K562 (cell line): ENCODE results near the gene VPS33B. TPM values are rescaled to one million over a fixed set of nuclear protein-coding genes. Genes with fewer than 3 reads are reported as not detected.

Source experiments
- FOXK1 ChIP-seq: sonication (generic); formaldehyde crosslinking; IDR thresholded peaks from 2 replicates; pipeline ENCODE4 v1.8.0; 2022; ENCODE audit warnings: missing genetic modification reagents, mild to moderate bottlenecking, borderline replicate concordance
- HIVEP1 ChIP-seq: fragments of 250-450 bp; sonication (Bioruptor Pico); IDR thresholded peaks from 2 replicates; pipeline ENCODE4 v1.4.0; 2020; ENCODE audit warnings: mild to moderate bottlenecking
- HMGN3 ChIP-seq: IDR thresholded peaks from 2 replicates; pipeline ENCODE4 v1.6.1; 2011; ENCODE audit warnings: borderline replicate concordance, low read depth, mild to moderate bottlenecking, mixed read lengths, low read length; ENCODE audit not compliant: insufficient read length; ENCODE audit errors: extremely low read depth
- KLF13 ChIP-seq: fragments of 450-650 bp; IDR thresholded peaks from 2 replicates; pipeline ENCODE4 v1.6.1; 2016; ENCODE audit warnings: missing genetic modification characterization, low read depth, mild to moderate bottlenecking, missing compliant biosample characterization, moderate library complexity, borderline replicate concordance
- PCBP2 ChIP-seq: fragments of 200-400 bp; formaldehyde crosslinking; IDR thresholded peaks from 2 replicates; pipeline ENCODE4 v1.6.1; 2018; ENCODE audit warnings: low read length, low read depth, mild to moderate bottlenecking, moderate library complexity; ENCODE audit not compliant: poor library complexity, severe bottlenecking
- POLR2B ChIP-seq: fragments of 450-650 bp; IDR thresholded peaks from 2 replicates; pipeline ENCODE4 v1.6.1; 2018; ENCODE audit warnings: low read depth; ENCODE audit not compliant: partially characterized antibody
- PTTG1 ChIP-seq: fragments of 450-650 bp; IDR thresholded peaks from 2 replicates; pipeline ENCODE4 v1.6.1; 2016; ENCODE audit warnings: low read depth, mild to moderate bottlenecking, missing genetic modification characterization, missing compliant biosample characterization
- RAD51 ChIP-seq: fragments of 450-650 bp; IDR thresholded peaks from 2 replicates; pipeline ENCODE4 v1.7.1; 2016; ENCODE audit warnings: low read depth, mild to moderate bottlenecking, borderline replicate concordance
- RBBP5 ChIP-seq: fragments of 200-600 bp; sonication (generic); IDR thresholded peaks from 2 replicates; pipeline ENCODE4 v1.6.1; 2012; ENCODE audit warnings: borderline replicate concordance, mild to moderate bottlenecking, low read length, control low read depth, inconsistent platforms; ENCODE audit not compliant: insufficient read depth, poor library complexity, severe bottlenecking
- SOX6 ChIP-seq: fragments of 450-650 bp; IDR thresholded peaks from 2 replicates; pipeline ENCODE4 v1.6.1; 2014; ENCODE audit warnings: mild to moderate bottlenecking
- ZNF140 ChIP-seq: fragments of 250-450 bp; sonication (Bioruptor Pico); IDR thresholded peaks from 2 replicates; pipeline ENCODE4 v1.8.0; 2021; ENCODE audit warnings: moderate library complexity, mild to moderate bottlenecking, inconsistent platforms
- ZNF282 ChIP-seq: sonication (generic); formaldehyde crosslinking; IDR thresholded peaks from 2 replicates; pipeline ENCODE4 v1.8.1; 2023; ENCODE audit warnings: missing genetic modification reagents
- ZNF717 ChIP-seq: fragments of 250-450 bp; sonication (Bioruptor Pico); IDR thresholded peaks from 2 replicates; pipeline ENCODE4 v1.5.0; 2021
- polyA plus RNA-seq, 8 experiments: library from polyadenylated mRNA; depleted of rRNA in 4 of 8; stranded (reverse) in 5 of 8; unstranded in 3 of 8; fragments of >200 nt; fragmentation: Nextera tagmentation in 2 of 8; fragmentation: Illumina TruSeq in 1 of 8; extraction: Ambion mirVana in 2 of 8; extraction: Trizol in 1 of 8; gene quantifications; 2 replicates each; pipeline versions ENCODE4 v1.2.1 to v1.2.3, GENCODE V29; 2011 to 2014; ENCODE audit warnings: inconsistent platforms in 1 of 8, missing spikeins in 1 of 8
- total RNA-seq, 7 experiments: library from RNA; depleted of rRNA in 6 of 7; stranded (reverse); fragments of >200 nt in 6 of 7; fragmentation: Illumina TruSeq in 2 of 7; extraction: Trizol in 2 of 7; gene quantifications; 2 replicates each; pipeline versions ENCODE4 v1.2.1 to v1.2.3, GENCODE V29; 2011 to 2021; ENCODE audit warnings: low replicate concordance in 1 of 7
- TF ChIP-seq, protein P1 (sequence below): sonication (generic); formaldehyde crosslinking; IDR thresholded peaks from 2 replicates; pipeline ENCODE4 v1.8.0; 2022; ENCODE audit warnings: missing genetic modification reagents, mild to moderate bottlenecking, borderline replicate concordance
- TF ChIP-seq, protein P2 (sequence below): fragments of 250-450 bp; sonication (Bioruptor Pico); IDR thresholded peaks from 2 replicates; pipeline ENCODE4 v1.4.0; 2020; ENCODE audit warnings: mild to moderate bottlenecking
- TF ChIP-seq, protein P3 (sequence below), 3 experiments: IDR thresholded peaks in 2 of 3; conservative IDR thresholded peaks in 1 of 3; 2 replicates each; pipeline ENCODE4 v1.5.1; 2011 to 2012; ENCODE audit warnings: low read length in 3 of 3, mild to moderate bottlenecking in 3 of 3, control low read depth in 2 of 3, improper control_type of control experiment in 1 of 3, inconsistent platforms in 1 of 3, low read depth in 1 of 3, mixed read lengths in 1 of 3, moderate library complexity in 1 of 3; ENCODE audit not compliant: insufficient read depth in 2 of 3
- TF ChIP-seq, protein P4 (sequence below): sonication (generic); formaldehyde crosslinking; IDR thresholded peaks from 2 replicates; pipeline ENCODE4 v1.8.1; 2022; ENCODE audit warnings: missing genetic modification reagents
- TF ChIP-seq, protein P5 (sequence below): fragments of 450-650 bp; formaldehyde crosslinking; IDR thresholded peaks from 2 replicates; pipeline ENCODE4 v1.4.0; 2020; ENCODE audit warnings: mild to moderate bottlenecking, moderate library complexity

The VPS33B gene
- total and polyA plus RNA-seq, 9 of the 15 experiments (the other 6 are each of a cell fraction or from before 2014, with no cell fraction given), result 9.4 to 25.5 (median 14.8) TPM

DNA sequence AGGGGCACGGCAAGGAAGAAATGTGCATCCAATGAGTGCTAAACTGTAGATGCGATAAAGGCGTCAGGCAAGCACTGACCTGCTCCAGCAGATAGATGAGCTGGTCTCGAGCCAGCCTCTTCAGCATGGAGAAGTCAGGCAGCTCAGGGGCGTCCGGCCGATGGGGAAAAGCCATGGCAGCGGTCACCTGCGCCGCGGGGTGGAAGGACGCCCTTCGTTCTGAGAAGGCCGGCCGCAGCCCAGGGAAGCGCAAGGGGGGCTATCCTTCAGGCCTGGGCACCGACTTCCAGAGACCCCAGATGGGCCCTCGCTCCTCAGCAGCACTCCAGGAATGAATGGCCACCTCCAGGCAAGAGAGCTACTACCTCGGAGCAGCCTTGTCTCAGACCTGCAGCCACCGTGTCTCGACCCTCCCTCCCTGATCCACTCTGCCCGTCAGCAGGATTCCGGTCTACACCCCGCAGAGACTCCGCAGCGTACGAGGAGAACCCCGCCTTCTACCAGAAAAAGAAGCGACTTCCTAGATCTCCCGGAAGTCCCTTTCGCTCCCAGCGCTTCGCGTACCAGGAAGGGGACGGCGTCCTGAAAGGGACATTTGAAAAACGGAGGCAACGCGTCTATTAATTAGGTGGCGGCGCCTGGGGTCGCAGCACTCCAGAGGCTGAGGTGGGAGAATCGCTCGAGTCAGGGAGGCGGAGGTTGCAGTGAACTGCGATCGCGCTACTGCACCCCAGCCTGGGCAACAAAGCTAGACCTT, at the start of gene VPS33B (continued):
- TF ChIP-seq, protein P1, sequence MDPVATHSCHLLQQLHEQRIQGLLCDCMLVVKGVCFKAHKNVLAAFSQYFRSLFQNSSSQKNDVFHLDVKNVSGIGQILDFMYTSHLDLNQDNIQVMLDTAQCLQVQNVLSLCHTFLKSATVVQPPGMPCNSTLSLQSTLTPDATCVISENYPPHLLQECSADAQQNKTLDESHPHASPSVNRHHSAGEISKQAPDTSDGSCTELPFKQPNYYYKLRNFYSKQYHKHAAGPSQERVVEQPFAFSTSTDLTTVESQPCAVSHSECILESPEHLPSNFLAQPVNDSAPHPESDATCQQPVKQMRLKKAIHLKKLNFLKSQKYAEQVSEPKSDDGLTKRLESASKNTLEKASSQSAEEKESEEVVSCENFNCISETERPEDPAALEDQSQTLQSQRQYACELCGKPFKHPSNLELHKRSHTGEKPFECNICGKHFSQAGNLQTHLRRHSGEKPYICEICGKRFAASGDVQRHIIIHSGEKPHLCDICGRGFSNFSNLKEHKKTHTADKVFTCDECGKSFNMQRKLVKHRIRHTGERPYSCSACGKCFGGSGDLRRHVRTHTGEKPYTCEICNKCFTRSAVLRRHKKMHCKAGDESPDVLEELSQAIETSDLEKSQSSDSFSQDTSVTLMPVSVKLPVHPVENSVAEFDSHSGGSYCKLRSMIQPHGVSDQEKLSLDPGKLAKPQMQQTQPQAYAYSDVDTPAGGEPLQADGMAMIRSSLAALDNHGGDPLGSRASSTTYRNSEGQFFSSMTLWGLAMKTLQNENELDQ (CRISPR knock-in tag), result no peak
- no peak for TF ChIP-seq RAD51
- TF ChIP-seq, protein P2, sequence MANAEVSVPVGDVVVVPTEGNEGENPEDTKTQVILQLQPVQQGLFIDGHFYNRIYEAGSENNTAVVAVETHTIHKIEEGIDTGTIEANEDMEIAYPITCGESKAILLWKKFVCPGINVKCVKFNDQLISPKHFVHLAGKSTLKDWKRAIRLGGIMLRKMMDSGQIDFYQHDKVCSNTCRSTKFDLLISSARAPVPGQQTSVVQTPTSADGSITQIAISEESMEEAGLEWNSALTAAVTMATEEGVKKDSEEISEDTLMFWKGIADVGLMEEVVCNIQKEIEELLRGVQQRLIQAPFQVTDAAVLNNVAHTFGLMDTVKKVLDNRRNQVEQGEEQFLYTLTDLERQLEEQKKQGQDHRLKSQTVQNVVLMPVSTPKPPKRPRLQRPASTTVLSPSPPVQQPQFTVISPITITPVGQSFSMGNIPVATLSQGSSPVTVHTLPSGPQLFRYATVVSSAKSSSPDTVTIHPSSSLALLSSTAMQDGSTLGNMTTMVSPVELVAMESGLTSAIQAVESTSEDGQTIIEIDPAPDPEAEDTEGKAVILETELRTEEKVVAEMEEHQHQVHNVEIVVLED (CRISPR knock-in tag), result no peak
- TF ChIP-seq HMGN3, result no peak
- TF ChIP-seq, protein P3, sequence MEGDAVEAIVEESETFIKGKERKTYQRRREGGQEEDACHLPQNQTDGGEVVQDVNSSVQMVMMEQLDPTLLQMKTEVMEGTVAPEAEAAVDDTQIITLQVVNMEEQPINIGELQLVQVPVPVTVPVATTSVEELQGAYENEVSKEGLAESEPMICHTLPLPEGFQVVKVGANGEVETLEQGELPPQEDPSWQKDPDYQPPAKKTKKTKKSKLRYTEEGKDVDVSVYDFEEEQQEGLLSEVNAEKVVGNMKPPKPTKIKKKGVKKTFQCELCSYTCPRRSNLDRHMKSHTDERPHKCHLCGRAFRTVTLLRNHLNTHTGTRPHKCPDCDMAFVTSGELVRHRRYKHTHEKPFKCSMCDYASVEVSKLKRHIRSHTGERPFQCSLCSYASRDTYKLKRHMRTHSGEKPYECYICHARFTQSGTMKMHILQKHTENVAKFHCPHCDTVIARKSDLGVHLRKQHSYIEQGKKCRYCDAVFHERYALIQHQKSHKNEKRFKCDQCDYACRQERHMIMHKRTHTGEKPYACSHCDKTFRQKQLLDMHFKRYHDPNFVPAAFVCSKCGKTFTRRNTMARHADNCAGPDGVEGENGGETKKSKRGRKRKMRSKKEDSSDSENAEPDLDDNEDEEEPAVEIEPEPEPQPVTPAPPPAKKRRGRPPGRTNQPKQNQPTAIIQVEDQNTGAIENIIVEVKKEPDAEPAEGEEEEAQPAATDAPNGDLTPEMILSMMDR (IDR thresholded peaks at IDR 0.05 in 2 of 3, conservative IDR thresholded peaks at IDR 0.05 in 1 of 3; ENCODE audit: insufficient read depth in 2 of 3, low read depth in 1 of 3, low read length in 3 of 3), result no peak; a peak in 1 of 6 replicates
- TF ChIP-seq POLR2B, result peak; percentile 64
- no peak for TF ChIP-seq PTTG1 (tag)
- no peak for TF ChIP-seq SOX6
- peak; percentile 94 for TF ChIP-seq RBBP5
- TF ChIP-seq ZNF282 (CRISPR knock-in tag), result no peak
- TF ChIP-seq ZNF140 (CRISPR knock-in tag), result no peak
- TF ChIP-seq PCBP2, result no peak
- no peak for TF ChIP-seq ZNF717 (CRISPR knock-in tag)
- TF ChIP-seq KLF13, result peak; percentile 51; the same call in 1 of the 2 replicates
- TF ChIP-seq, protein P4, sequence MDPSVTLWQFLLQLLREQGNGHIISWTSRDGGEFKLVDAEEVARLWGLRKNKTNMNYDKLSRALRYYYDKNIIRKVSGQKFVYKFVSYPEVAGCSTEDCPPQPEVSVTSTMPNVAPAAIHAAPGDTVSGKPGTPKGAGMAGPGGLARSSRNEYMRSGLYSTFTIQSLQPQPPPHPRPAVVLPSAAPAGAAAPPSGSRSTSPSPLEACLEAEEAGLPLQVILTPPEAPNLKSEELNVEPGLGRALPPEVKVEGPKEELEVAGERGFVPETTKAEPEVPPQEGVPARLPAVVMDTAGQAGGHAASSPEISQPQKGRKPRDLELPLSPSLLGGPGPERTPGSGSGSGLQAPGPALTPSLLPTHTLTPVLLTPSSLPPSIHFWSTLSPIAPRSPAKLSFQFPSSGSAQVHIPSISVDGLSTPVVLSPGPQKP (CRISPR knock-in tag), result no peak
- TF ChIP-seq HIVEP1 (CRISPR knock-in tag), result no peak
- no peak for TF ChIP-seq FOXK1 (CRISPR knock-in tag)
- TF ChIP-seq, protein P5, sequence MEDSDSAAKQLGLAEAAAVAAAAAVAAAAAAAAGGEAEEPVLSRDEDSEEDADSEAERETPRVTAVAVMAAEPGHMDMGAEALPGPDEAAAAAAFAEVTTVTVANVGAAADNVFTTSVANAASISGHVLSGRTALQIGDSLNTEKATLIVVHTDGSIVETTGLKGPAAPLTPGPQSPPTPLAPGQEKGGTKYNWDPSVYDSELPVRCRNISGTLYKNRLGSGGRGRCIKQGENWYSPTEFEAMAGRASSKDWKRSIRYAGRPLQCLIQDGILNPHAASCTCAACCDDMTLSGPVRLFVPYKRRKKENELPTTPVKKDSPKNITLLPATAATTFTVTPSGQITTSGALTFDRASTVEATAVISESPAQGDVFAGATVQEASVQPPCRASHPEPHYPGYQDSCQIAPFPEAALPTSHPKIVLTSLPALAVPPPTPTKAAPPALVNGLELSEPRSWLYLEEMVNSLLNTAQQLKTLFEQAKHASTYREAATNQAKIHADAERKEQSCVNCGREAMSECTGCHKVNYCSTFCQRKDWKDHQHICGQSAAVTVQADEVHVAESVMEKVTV (CRISPR knock-in tag), result no peak
